ENCODE measurements around the gene GRM5. TPM values are rescaled to one million over a fixed set of nuclear protein-coding genes. Genes with fewer than 3 reads are reported as not detected.

The GRM5 gene
- total RNA-seq, 2 experiments from 2014 or later = not detected

- Mint-ChIP-seq H3K27ac (no peak overlapping the region), H3K9me3 (ENCODE audit: low read depth) (no peaks in the 10 kb centered on the region), H3K27me3 (no peaks in the 10 kb centered on the region), H3K4me3 (no peak overlapping the region), H3K36me3 (no peaks in the 10 kb centered on the region), H3K4me1 (no peaks in the 10 kb centered on the region)
- DNase-seq = no peak
- ATAC-seq = no peak
- CTCF ChIA-PET = interaction anchor here (1.0 kb wide), 1 partner anchor 676 kb away, joined by 3 read pairs; no protein-coding TSS in a partner anchor
These were observed 373.3 kb downstream of the GRM5 start for GRCh38 chr11:88692306-88693086.

GRCh38 chr11:88689548-88690240 is 376.1 kb downstream of the GRM5 start:
- H3K9me3 Mint-ChIP-seq (ENCODE audit: low read depth) = no peaks in the 10 kb centered on the region
- H3K4me3 Mint-ChIP-seq = no peak overlapping the region
- H3K27me3 Mint-ChIP-seq = no peaks in the 10 kb centered on the region
- H3K4me1 Mint-ChIP-seq = no peaks in the 10 kb centered on the region
- no peak overlapping the region for H3K27ac Mint-ChIP-seq
- CTCF ChIA-PET = no interaction called here
- no peak for DNase-seq
- ATAC-seq = no peak
- no peaks in the 10 kb centered on the region for H3K36me3 Mint-ChIP-seq

GRCh38 chr11:88683024-88683423 is 382.8 kb downstream of the GRM5 start:
- no peak overlapping the region for H3K4me3 Mint-ChIP-seq
- no peaks in the 10 kb centered on the region for H3K9me3 Mint-ChIP-seq (ENCODE audit: low read depth)
- no peak overlapping the region for H3K27ac Mint-ChIP-seq
- peaks cover 2% of the 10 kb centered on the region for H3K4me1 Mint-ChIP-seq
- ATAC-seq = no peak
- CTCF ChIA-PET = no interaction called here
- no peak for DNase-seq
- H3K27me3 Mint-ChIP-seq = no peaks in the 10 kb centered on the region
- no peaks in the 10 kb centered on the region for H3K36me3 Mint-ChIP-seq

- Mint-ChIP-seq H3K4me3 (no peak overlapping the region), H3K27ac (no peak overlapping the region), H3K9me3 (ENCODE audit: low read depth) (no peaks in the 10 kb centered on the region), H3K27me3 (no peaks in the 10 kb centered on the region), H3K4me1 (peaks cover 2% of the 10 kb centered on the region), H3K36me3 (no peaks in the 10 kb centered on the region)
- CTCF ChIA-PET = no interaction called here
- DNase-seq = no peak
- no peak for ATAC-seq
These were observed 385.0 kb downstream of the GRM5 start for GRCh38 chr11:88680806-88681205.

GRCh38 chr11:88666364-88666763 is 399.4 kb downstream of the GRM5 start:
- ATAC-seq = no peak

GRCh38 chr11:88657076-88657738 is 408.6 kb downstream of the GRM5 start:
- Mint-ChIP-seq H3K36me3 (no peaks in the 10 kb centered on the region), H3K9me3 (ENCODE audit: low read depth) (no peaks in the 10 kb centered on the region), H3K4me3 (no peak overlapping the region), H3K27ac (no peak overlapping the region), H3K27me3 (no peaks in the 10 kb centered on the region), H3K4me1 (no peaks in the 10 kb centered on the region)
- DNase-seq (no peak), ATAC-seq (no peak)
- CTCF ChIA-PET = interaction anchor here (0.8 kb wide), 1 partner anchor 11 kb away, joined by 3 read pairs; no protein-coding TSS in a partner anchor

More at GRCh38 chr11:88666364-88666763, 399.4 kb downstream of the GRM5 start:
- DNase-seq = no peak
- no peak overlapping the region for H3K27ac Mint-ChIP-seq
- CTCF ChIA-PET = no interaction called here
- no peaks in the 10 kb centered on the region for H3K4me1 Mint-ChIP-seq
- no peaks in the 10 kb centered on the region for H3K36me3 Mint-ChIP-seq
- H3K9me3 Mint-ChIP-seq (ENCODE audit: low read depth) = no peaks in the 10 kb centered on the region
- H3K4me3 Mint-ChIP-seq = no peak overlapping the region
- H3K27me3 Mint-ChIP-seq = no peaks in the 10 kb centered on the region

GRCh38 chr11:88656283-88656682 is 409.5 kb downstream of the GRM5 start:
- Mint-ChIP-seq H3K27me3 (no peaks in the 10 kb centered on the region), H3K27ac (no peak overlapping the region), H3K36me3 (no peaks in the 10 kb centered on the region), H3K9me3 (ENCODE audit: low read depth) (no peaks in the 10 kb centered on the region), H3K4me3 (no peak overlapping the region), H3K4me1 (no peaks in the 10 kb centered on the region)
- CTCF ChIA-PET = interaction anchor here (0.8 kb wide), 1 partner anchor 10 kb away, joined by 3 read pairs; no protein-coding TSS in a partner anchor
- no peak for ATAC-seq
- DNase-seq = no peak

- Mint-ChIP-seq H3K9me3 (ENCODE audit: low read depth) (no peaks in the 10 kb centered on the region), H3K36me3 (no peaks in the 10 kb centered on the region), H3K27me3 (no peaks in the 10 kb centered on the region), H3K27ac (no peak overlapping the region), H3K4me3 (no peak overlapping the region), H3K4me1 (no peaks in the 10 kb centered on the region)
- CTCF ChIA-PET = interaction anchor here (0.7 kb wide), 1 partner anchor 483 kb away, joined by 3 read pairs; no protein-coding TSS in a partner anchor
- ATAC-seq (no peak), DNase-seq (no peak)
These were observed 410.1 kb downstream of the GRM5 start for GRCh38 chr11:88655656-88656055.

GRCh38 chr11:88655196-88655595 is 410.6 kb downstream of the GRM5 start:
- Mint-ChIP-seq H3K4me3 (no peak overlapping the region), H3K9me3 (ENCODE audit: low read depth) (no peaks in the 10 kb centered on the region), H3K27me3 (no peaks in the 10 kb centered on the region), H3K27ac (no peak overlapping the region), H3K36me3 (no peaks in the 10 kb centered on the region), H3K4me1 (no peaks in the 10 kb centered on the region)
- DNase-seq = no peak
- ATAC-seq = no peak
- CTCF ChIA-PET = interaction anchor here (0.7 kb wide), 1 partner anchor 482 kb away, joined by 3 read pairs; no protein-coding TSS in a partner anchor

GRCh38 chr11:88651556-88651955 is 414.2 kb downstream of the GRM5 start:
- Mint-ChIP-seq H3K27me3 (no peaks in the 10 kb centered on the region), H3K27ac (no peak overlapping the region), H3K36me3 (no peaks in the 10 kb centered on the region), H3K9me3 (ENCODE audit: low read depth) (no peaks in the 10 kb centered on the region), H3K4me1 (no peaks in the 10 kb centered on the region), H3K4me3 (no peak overlapping the region)
- CTCF ChIA-PET = no interaction called here
- ATAC-seq (no peak), DNase-seq (no peak)

- no peaks in the 10 kb centered on the region for H3K36me3 Mint-ChIP-seq
- CTCF ChIA-PET = no interaction called here
- H3K4me1 Mint-ChIP-seq = no peaks in the 10 kb centered on the region
- no peak overlapping the region for H3K27ac Mint-ChIP-seq
- H3K4me3 Mint-ChIP-seq = no peak overlapping the region
- ATAC-seq = no peak
- no peaks in the 10 kb centered on the region for H3K9me3 Mint-ChIP-seq (ENCODE audit: low read depth)
- H3K27me3 Mint-ChIP-seq = no peaks in the 10 kb centered on the region
- no peak for DNase-seq
These were observed 421.1 kb downstream of the GRM5 start for GRCh38 chr11:88644724-88645123.

- no peaks in the 10 kb centered on the region for H3K36me3 Mint-ChIP-seq
- DNase-seq = no peak
These were observed 433.6 kb downstream of the GRM5 start for GRCh38 chr11:88632163-88632562.

GRCh38 chr11:88631497-88631896 is 434.3 kb downstream of the GRM5 start:
- no peaks in the 10 kb centered on the region for H3K4me1 Mint-ChIP-seq
- no peak overlapping the region for H3K27ac Mint-ChIP-seq
- ATAC-seq = no peak
- H3K9me3 Mint-ChIP-seq (ENCODE audit: low read depth) = no peaks in the 10 kb centered on the region
- no peaks in the 10 kb centered on the region for H3K27me3 Mint-ChIP-seq
- no peak overlapping the region for H3K4me3 Mint-ChIP-seq
- no peaks in the 10 kb centered on the region for H3K36me3 Mint-ChIP-seq
- CTCF ChIA-PET = no interaction called here
- DNase-seq = no peak

More at GRCh38 chr11:88632163-88632562, 433.6 kb downstream of the GRM5 start:
- no peaks in the 10 kb centered on the region for H3K27me3 Mint-ChIP-seq
- H3K27ac Mint-ChIP-seq = no peak overlapping the region
- no peaks in the 10 kb centered on the region for H3K9me3 Mint-ChIP-seq (ENCODE audit: low read depth)
- H3K4me3 Mint-ChIP-seq = no peak overlapping the region
- CTCF ChIA-PET = no interaction called here
- no peak for ATAC-seq
- H3K4me1 Mint-ChIP-seq = no peaks in the 10 kb centered on the region
